ENCODE results near the gene BCAS4.

- TF ChIP-seq, protein P1, sequence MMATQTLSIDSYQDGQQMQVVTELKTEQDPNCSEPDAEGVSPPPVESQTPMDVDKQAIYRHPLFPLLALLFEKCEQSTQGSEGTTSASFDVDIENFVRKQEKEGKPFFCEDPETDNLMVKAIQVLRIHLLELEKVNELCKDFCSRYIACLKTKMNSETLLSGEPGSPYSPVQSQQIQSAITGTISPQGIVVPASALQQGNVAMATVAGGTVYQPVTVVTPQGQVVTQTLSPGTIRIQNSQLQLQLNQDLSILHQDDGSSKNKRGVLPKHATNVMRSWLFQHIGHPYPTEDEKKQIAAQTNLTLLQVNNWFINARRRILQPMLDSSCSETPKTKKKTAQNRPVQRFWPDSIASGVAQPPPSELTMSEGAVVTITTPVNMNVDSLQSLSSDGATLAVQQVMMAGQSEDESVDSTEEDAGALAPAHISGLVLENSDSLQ (IDR thresholded peaks at IDR 0.05), result no peak
- TF ChIP-seq TARDBP (IDR thresholded peaks at IDR 0.05), result no peak
- TF ChIP-seq SP1 (IDR thresholded peaks at IDR 0.05), result no peak
- no peak for TF ChIP-seq FOXK2 (IDR thresholded peaks at IDR 0.05)
- no peak for TF ChIP-seq SUZ12 (IDR thresholded peaks at IDR 0.05)
- no peak for TF ChIP-seq FOXM1 (IDR thresholded peaks at IDR 0.05; ENCODE audit: borderline replicate concordance)
- TF ChIP-seq BHLHE40 (IDR thresholded peaks at IDR 0.05; ENCODE audit: borderline replicate concordance), result no peak
- TF ChIP-seq L3MBTL2 (conservative IDR thresholded peaks at IDR 0.05), result no peak
- no peak for TF ChIP-seq ARNT (IDR thresholded peaks at IDR 0.05)
- TF ChIP-seq ZNF384 (IDR thresholded peaks at IDR 0.05), result no peak
- TF ChIP-seq NFRKB (IDR thresholded peaks at IDR 0.05), result no peak
- TF ChIP-seq FOXA1 (IDR thresholded peaks at IDR 0.05), result no peak
These were observed 38.4 kb upstream of the BCAS4 start for GRCh38 chr20:50756447-50756846.
